Ascending aorta (tissue), 2 donors: ENCODE results near the gene PEDS1. TPM values are rescaled to one million over a fixed set of nuclear protein-coding genes. Genes with fewer than 3 reads are reported as not detected.
"Not testable (repeated sequence)": the region's sequence is repeated elsewhere in the genome, so short reads cannot be mapped to it uniquely, and the experiment has no call there.

Experiments
- DNase-seq, 2 donors: peaks; one replicate each; pipeline ENCODE4 v3.0.0-alpha.2; 2019; ENCODE audit warnings: low spot score in 2 of 2
- H3K27ac ChIP-seq, 2 donors: fragments of 200-600 bp; sonication (generic); one replicate each; pipeline ENCODE4 v1.5.1; 2016 to 2017; ENCODE audit warnings: mild to moderate bottlenecking in 1 of 2
- H3K27me3 ChIP-seq: fragments of 200-600 bp; sonication (generic); one replicate; pipeline ENCODE4 v1.5.1; 2017
- H3K36me3 ChIP-seq, 2 donors: fragments of 200-600 bp; sonication (generic); one replicate each; pipeline ENCODE4 v1.5.1; 2016
- H3K4me1 ChIP-seq, 2 donors: fragments of 200-600 bp; sonication (generic); one replicate each; pipeline ENCODE4 v1.5.1; 2016 to 2017; ENCODE audit warnings: mild to moderate bottlenecking in 1 of 2
- H3K4me3 ChIP-seq, 2 donors: fragments of 200-600 bp; sonication (generic); one replicate each; pipeline ENCODE4 v1.5.1; 2016 to 2017; ENCODE audit warnings: mild to moderate bottlenecking in 1 of 2
- H3K9me3 ChIP-seq, 2 donors: fragments of 200-600 bp; sonication (generic); one replicate each; pipeline ENCODE4 v1.5.1; 2016
- CTCF ChIP-seq, 3 experiments: fragments of 200-600 bp in 2 of 3; fragments of 450-650 bp in 1 of 3; sonication (generic) in 2 of 3; IDR thresholded peaks; one replicate each; pipeline ENCODE4 v1.5.1; 2016 to 2019; ENCODE audit warnings: antibody characterized with exemption in 3 of 3, mild to moderate bottlenecking in 1 of 3, moderate library complexity in 1 of 3
- intact Hi-C: fragments of 100-400 bp; cut with DNase I; formaldehyde crosslinking; loops from one replicate; pipeline ENCODE4 v1.15.1; 2023
- total RNA-seq: library from RNA; depleted of rRNA; stranded (reverse); fragments of >200 nt; gene quantifications from one replicate; pipeline ENCODE4 v1.1.0, GENCODE V29; 2016

Gene PEDS1
- total RNA-seq, 1 donor from 2014 or later = 23.9 TPM

- peak overlapping the region in 1 of 2 donors; percentile 52 for H3K27ac ChIP-seq
Observed at GRCh38 chr20:50186151-50186885, 32.8 kb upstream of the PEDS1 start.

GRCh38 chr20:50185426-50185825 lies 31.9 kb upstream of the PEDS1 start:
- Histone ChIP-seq H3K27me3 (no peaks in the 10 kb centered on the region), H3K9me3 (no peaks in the 10 kb centered on the region), H3K4me1 (peaks cover 4 to 9% of the 10 kb centered on the region in 2 donors), H3K36me3 (no peaks in the 10 kb centered on the region), H3K4me3 (no peak overlapping the region), H3K27ac (no peak overlapping the region)
- DNase-seq = no peak
- intact Hi-C loops = loop anchor here (10.0 kb wide), 1 partner anchor 549 kb away; the partner anchor contains the start of gene PARD6B
- no peak for TF ChIP-seq CTCF (IDR thresholded peaks at IDR 0.05)

More at GRCh38 chr20:50186151-50186885, 32.8 kb upstream of the PEDS1 start:
- H3K4me1 ChIP-seq = peaks cover 4 to 9% of the 10 kb centered on the region in 2 donors
- peak; percentile 97 to 99 (median 99) for TF ChIP-seq CTCF (IDR thresholded peaks at IDR 0.05)
- peak; percentile 68 to 98 for DNase-seq
- H3K4me3 ChIP-seq = no peak overlapping the region
- H3K9me3 ChIP-seq = no peaks in the 10 kb centered on the region
- no peaks in the 10 kb centered on the region for H3K36me3 ChIP-seq
- no peaks in the 10 kb centered on the region for H3K27me3 ChIP-seq
- intact Hi-C loops = loop anchor here (1.0 to 10.0 kb wide), 3 partner anchors 278 to 548 kb away; partner anchors contain the start of gene PARD6B

- intact Hi-C loops = loop anchor here (10.0 kb wide), 1 partner anchor 552 kb away; the partner anchor contains the start of gene PARD6B
Observed at GRCh38 chr20:50182346-50182745, 28.8 kb upstream of the PEDS1 start.

GRCh38 chr20:50181344-50181743 lies 27.8 kb upstream of the PEDS1 start:
- H3K27me3 ChIP-seq = no peaks in the 10 kb centered on the region
- DNase-seq = no peak
- no peak for TF ChIP-seq CTCF (IDR thresholded peaks at IDR 0.05)
- H3K4me3 ChIP-seq = no peak overlapping the region
- intact Hi-C loops = loop anchor here (10.0 kb wide), 1 partner anchor 553 kb away; the partner anchor contains the start of gene PARD6B
- H3K4me1 ChIP-seq = no peaks in the 10 kb centered on the region
- H3K27ac ChIP-seq = no peak overlapping the region
- no peaks in the 10 kb centered on the region for H3K36me3 ChIP-seq
- H3K9me3 ChIP-seq = no peaks in the 10 kb centered on the region

More at GRCh38 chr20:50182346-50182745, 28.8 kb upstream of the PEDS1 start:
- no peaks in the 10 kb centered on the region for H3K27me3 ChIP-seq
- H3K4me1 ChIP-seq = peaks cover 0 to 5% of the 10 kb centered on the region in 2 donors
- no peak overlapping the region for H3K4me3 ChIP-seq
- no peaks in the 10 kb centered on the region for H3K36me3 ChIP-seq
- no peak for TF ChIP-seq CTCF (IDR thresholded peaks at IDR 0.05)
- no peak overlapping the region for H3K27ac ChIP-seq
- H3K9me3 ChIP-seq = no peaks in the 10 kb centered on the region
- no peak for DNase-seq

GRCh38 chr20:50178672-50179071 lies 25.1 kb upstream of the PEDS1 start:
- not testable (repeated sequence) for DNase-seq, H3K27me3 ChIP-seq, H3K4me1 ChIP-seq, H3K4me3 ChIP-seq, H3K27ac ChIP-seq, H3K36me3 ChIP-seq, H3K9me3 ChIP-seq
- intact Hi-C loops = loop anchor here (2.0 kb wide), 1 partner anchor 58 kb away; no protein-coding TSS in a partner anchor
